ENCODE data around the gene NCKAP5L. TPM values are rescaled to one million over a fixed set of nuclear protein-coding genes. Genes with fewer than 3 reads are reported as not detected.
"Not testable (repeated sequence)": the region's sequence is repeated elsewhere in the genome, so short reads cannot be mapped to it uniquely, and the experiment has no call there.

The NCKAP5L gene
- total RNA-seq, 6 donors from 2014 or later, result 21.1 to 58.9 (median 30.8) TPM

GRCh38 chr12:49865782-49866135, 37.5 kb upstream of the NCKAP5L start:
- TF ChIP-seq CTCF (IDR thresholded peaks at IDR 0.05), result no peak
- no peak for TF ChIP-seq POLR2AphosphoS5 (IDR thresholded peaks at IDR 0.05)
- TF ChIP-seq EP300 (IDR thresholded peaks at IDR 0.05), result no peak
- TF ChIP-seq POLR2A (IDR thresholded peaks at IDR 0.05), result no peak
- Histone ChIP-seq H3K4me3 (no peak overlapping the region), H3K36me3 (no peaks in the 10 kb centered on the region), H3K4me1 (peaks cover 19 to 28% (median 27%) of the 10 kb centered on the region in 4 donors), H3K9me3 (no peaks in the 10 kb centered on the region), H3K27ac (no peak overlapping the region), H3K27me3 (no peaks in the 10 kb centered on the region)
- ATAC-seq (ENCODE audit: low FRiP score in 2 of 2), result no peak
- no peak for DNase-seq
- 77 to 82% methylated on average over 8 of the region's 8 CpGs for WGBS, 2 donors

GRCh38 chr12:49865109-49865781, 37.0 kb upstream of the NCKAP5L start:
- ATAC-seq (ENCODE audit: low FRiP score in 2 of 2) (no peak), DNase-seq (no peak)
- Histone ChIP-seq H3K27me3 (no peaks in the 10 kb centered on the region), H3K27ac (no peak overlapping the region), H3K4me1 (peaks cover 19 to 28% (median 27%) of the 10 kb centered on the region in 4 donors), H3K36me3 (no peaks in the 10 kb centered on the region), H3K4me3 (no peak overlapping the region), H3K9me3 (no peaks in the 10 kb centered on the region)
- 86 to 89% methylated on average over 13 of the region's 13 CpGs for WGBS, 2 donors
- TF ChIP-seq CTCF (IDR thresholded peaks at IDR 0.05), result no peak
- no peak for TF ChIP-seq EP300 (IDR thresholded peaks at IDR 0.05)
- TF ChIP-seq POLR2AphosphoS5 (IDR thresholded peaks at IDR 0.05), result no peak
- no peak for TF ChIP-seq POLR2A (IDR thresholded peaks at IDR 0.05)

- H3K4me1 ChIP-seq, result peaks cover 18 to 28% (median 27%) of the 10 kb centered on the region in 4 donors
- H3K27me3 ChIP-seq, result no peaks in the 10 kb centered on the region
- no peak overlapping the region for H3K27ac ChIP-seq
- H3K9me3 ChIP-seq, result no peaks in the 10 kb centered on the region
- DNase-seq (no peak), ATAC-seq (ENCODE audit: low FRiP score in 2 of 2) (no peak)
- H3K36me3 ChIP-seq, result no peaks in the 10 kb centered on the region
- WGBS, 2 donors, result 68 to 83% methylated on average over 2 of the region's 2 CpGs
- no peak overlapping the region for H3K4me3 ChIP-seq
- TF ChIP-seq POLR2A (IDR thresholded peaks at IDR 0.05) (no peak), POLR2AphosphoS5 (IDR thresholded peaks at IDR 0.05) (no peak)
Observed at GRCh38 chr12:49864798-49865090, 36.5 kb upstream of the NCKAP5L start.

GRCh38 chr12:49863946-49864797, 36.0 kb upstream of the NCKAP5L start:
- no peak overlapping the region for H3K4me3 ChIP-seq
- 72 to 75% methylated on average over 17 of the region's 17 CpGs for WGBS, 2 donors
- H3K27me3 ChIP-seq, result no peaks in the 10 kb centered on the region
- H3K27ac ChIP-seq, result no peak overlapping the region
- H3K4me1 ChIP-seq, result peaks cover 13 to 23% (median 21%) of the 10 kb centered on the region in 4 donors
- no peaks in the 10 kb centered on the region for H3K9me3 ChIP-seq
- no peaks in the 10 kb centered on the region for H3K36me3 ChIP-seq
- TF ChIP-seq CTCF (IDR thresholded peaks at IDR 0.05), result no peak
- TF ChIP-seq POLR2A (IDR thresholded peaks at IDR 0.05), result no peak
- no peak for TF ChIP-seq EP300 (IDR thresholded peaks at IDR 0.05)
- TF ChIP-seq POLR2AphosphoS5 (IDR thresholded peaks at IDR 0.05), result no peak
- DNase-seq (no peak), ATAC-seq (ENCODE audit: low FRiP score in 2 of 2) (no peak)

- not testable (repeated sequence) for H3K36me3 ChIP-seq; H3K4me1 ChIP-seq; H3K27ac ChIP-seq; H3K4me3 ChIP-seq; ATAC-seq (ENCODE audit: low FRiP score in 2 of 2); H3K9me3 ChIP-seq; H3K27me3 ChIP-seq
- 88 to 96% methylated on average over 8 to 15 of the region's 31 CpGs for WGBS, 2 donors
- DNase-seq, result peak in 1 of 2 donors; percentile 52
Observed at GRCh38 chr12:49860921-49861320, 32.7 kb upstream of the NCKAP5L start.

GRCh38 chr12:49855890-49856289, 27.7 kb upstream of the NCKAP5L start:
- not testable (repeated sequence) for H3K27me3 ChIP-seq; H3K36me3 ChIP-seq; H3K4me1 ChIP-seq; H3K27ac ChIP-seq; H3K4me3 ChIP-seq; ATAC-seq (ENCODE audit: low FRiP score in 2 of 2); DNase-seq; H3K9me3 ChIP-seq
- WGBS, 2 donors, result 90 to 93% methylated on average over 4 of the region's 4 CpGs
